Panc1 (cell line): Measurements from ENCODE around the gene MRPL10.

Experiments used
- CTCF ChIP-seq: fragments of 450-650 bp; IDR thresholded peaks from 2 replicates; pipeline ENCODE4 v1.5.1; 2017; ENCODE audit warnings: mild to moderate bottlenecking
- POLR2AphosphoS5 ChIP-seq: IDR thresholded peaks from 2 replicates; pipeline ENCODE4 v1.6.1; 2012; ENCODE audit warnings: mild to moderate bottlenecking, low read depth, low read length, moderate library complexity

DNA sequence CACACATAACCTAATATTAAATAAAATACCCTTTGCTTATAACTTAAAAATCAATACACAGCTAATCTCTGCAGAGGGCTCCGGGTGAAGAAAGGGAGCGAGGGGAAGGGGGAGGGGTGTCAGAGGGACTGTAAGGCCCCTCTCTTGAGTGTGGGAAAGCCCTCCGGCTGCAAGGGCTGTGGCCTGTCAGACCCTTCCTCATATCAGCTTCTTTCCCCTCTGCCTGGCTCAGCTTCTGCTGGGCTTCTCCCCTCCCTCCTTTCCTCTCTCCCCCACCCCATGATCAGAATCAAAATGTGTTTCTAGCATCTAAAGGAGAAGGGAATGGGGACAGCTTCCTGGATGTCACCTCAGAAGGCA is 14.4 kb upstream of the MRPL10 start:
- TF ChIP-seq CTCF = no peak
- no peak for TF ChIP-seq POLR2AphosphoS5
